Eye (tissue), 1 donor: ENCODE data around the gene RPS5.
A peak's percentile ranks its signal among the peaks of the same experiment; 100 is the strongest.
"Not testable (repeated sequence)": the region's sequence is repeated elsewhere in the genome, so short reads cannot be mapped to it uniquely, and the experiment has no call there.

Experiments used
- DNase-seq: peaks from one replicate; pipeline ENCODE4 v3.0.0-alpha.2; 2015

The RPS5 gene

DNA sequence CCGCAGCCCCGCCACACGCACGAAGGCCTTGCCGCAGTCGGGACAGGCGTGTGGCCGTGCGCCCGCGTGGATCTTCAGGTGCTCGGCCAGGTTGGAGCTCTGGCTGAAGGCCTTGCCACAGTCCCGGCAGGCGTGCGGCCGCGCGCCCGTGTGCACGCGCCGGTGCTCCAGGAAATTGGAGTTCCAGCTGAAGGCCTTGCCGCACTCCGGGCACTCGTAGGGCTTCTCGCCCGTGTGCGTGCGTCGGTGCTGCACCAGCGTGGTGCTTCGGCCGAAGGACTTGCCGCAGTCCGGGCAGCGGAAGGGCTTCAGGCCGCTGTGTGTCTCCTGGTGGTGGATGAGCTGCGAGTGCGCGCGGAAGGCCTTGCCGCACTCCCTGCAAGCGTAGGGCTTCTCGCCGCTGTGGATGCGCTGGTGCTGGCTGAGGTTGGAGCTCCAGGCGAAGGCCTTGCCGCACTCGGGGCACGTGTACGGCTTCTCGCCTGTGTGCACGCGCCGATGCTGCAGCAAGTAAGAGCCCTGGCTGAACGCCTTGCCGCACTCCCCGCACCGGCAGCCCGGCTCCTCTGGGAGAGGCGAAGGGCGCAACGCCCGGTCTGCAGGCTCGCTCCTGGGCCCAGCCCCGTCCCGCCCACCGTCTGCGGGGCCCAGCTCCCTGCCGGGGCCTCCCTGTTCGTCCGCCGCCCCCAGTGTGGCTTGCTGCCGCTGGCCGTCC is 30.1 kb upstream of the RPS5 start:
- DNase-seq: peak; percentile 52

- DNase-seq: no peak
Measured at GRCh38 chr19:58357481-58358145, 29.5 kb upstream of the RPS5 start.

DNA sequence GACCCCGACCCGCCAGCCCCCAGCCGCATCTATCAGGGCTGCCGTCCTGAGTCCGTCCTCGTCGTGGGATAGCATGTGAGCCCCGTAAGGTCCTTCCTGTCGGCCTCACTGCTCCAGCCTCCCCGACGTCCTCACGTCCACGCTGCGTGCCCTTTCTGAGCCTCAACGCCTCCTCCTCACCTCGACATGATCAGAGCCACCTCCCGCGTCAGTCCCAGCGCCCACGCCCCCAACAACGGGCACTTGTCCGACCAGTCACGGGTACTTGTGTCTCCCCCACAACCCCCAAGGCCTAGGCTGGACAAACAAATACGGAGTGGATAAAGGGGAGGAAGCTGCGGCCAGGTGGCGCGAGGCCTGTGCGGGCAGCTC is 25.2 kb upstream of the RPS5 start:
- no peak for DNase-seq

GRCh38 chr19:58362272-58362994 is 24.6 kb upstream of the RPS5 start, which contains the start of gene ZNF497:
ZNF497 (minus strand) TSS chr19:58362751; CDS start chr19:58357635, 5,116 bp downstream.
- peak; percentile 98 for DNase-seq

DNA sequence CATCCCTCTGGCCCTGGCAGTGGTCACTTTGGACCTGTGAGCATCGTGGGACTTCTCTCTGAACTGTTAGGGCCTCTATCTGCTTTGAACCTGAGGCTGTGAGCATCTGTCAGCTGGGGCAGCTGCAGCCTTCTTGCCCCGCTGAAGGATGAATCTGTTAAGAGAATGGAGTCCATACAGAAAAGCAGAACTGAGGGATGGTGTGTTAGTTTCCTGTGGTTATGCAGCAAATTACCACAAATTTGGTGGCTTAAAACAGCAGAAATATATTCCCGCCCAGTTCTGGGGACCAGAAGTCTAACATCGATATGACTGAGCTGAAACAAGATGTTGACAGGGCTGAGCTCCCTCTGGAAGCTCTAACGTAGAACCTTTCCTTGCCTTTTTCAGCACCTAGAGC is 22.9 kb upstream of the RPS5 start:
- DNase-seq: no peak

- no peak for DNase-seq
Measured at GRCh38 chr19:58366585-58367430, 20.3 kb upstream of the RPS5 start.

DNA sequence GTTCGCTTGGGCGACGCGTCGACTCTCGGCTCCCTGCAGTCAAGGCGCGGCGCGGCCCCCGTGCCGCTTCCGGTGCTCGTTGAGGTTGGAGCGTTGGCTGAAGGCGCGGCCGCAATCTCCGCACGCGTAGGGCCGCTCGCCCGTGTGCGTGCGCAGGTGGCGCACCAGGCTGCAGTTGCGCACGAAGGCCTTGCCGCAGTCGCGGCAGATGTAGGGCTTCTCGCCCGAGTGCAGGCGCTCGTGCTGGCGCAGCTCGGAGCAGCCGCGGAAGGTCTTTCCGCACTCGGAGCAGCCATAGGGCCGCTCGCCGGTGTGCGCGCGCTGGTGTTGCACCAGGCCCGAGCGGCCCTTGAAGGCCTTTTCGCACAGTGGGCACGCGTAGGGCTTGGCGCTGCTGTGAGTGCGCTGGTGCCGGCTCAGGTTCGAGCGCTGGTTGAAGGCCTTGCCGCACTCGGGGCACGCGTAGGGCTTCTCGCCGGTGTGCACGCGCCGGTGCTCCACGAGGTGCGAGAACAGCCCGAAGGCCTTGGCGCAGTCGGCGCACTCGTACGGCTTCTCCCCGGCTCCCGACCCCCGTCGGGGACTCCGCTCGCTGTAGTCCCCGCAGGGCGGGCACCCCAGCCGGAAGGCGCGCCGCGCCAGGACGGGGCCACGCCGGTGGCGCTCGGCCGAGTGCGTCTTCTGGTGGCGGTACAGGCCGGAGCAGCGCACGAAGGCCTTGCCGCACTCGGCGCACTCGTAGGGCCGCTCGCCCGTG is 19.2 kb upstream of the RPS5 start:
- DNase-seq: no peak

- no peak for DNase-seq
Measured at GRCh38 chr19:58368561-58369360, 18.3 kb upstream of the RPS5 start.

DNA sequence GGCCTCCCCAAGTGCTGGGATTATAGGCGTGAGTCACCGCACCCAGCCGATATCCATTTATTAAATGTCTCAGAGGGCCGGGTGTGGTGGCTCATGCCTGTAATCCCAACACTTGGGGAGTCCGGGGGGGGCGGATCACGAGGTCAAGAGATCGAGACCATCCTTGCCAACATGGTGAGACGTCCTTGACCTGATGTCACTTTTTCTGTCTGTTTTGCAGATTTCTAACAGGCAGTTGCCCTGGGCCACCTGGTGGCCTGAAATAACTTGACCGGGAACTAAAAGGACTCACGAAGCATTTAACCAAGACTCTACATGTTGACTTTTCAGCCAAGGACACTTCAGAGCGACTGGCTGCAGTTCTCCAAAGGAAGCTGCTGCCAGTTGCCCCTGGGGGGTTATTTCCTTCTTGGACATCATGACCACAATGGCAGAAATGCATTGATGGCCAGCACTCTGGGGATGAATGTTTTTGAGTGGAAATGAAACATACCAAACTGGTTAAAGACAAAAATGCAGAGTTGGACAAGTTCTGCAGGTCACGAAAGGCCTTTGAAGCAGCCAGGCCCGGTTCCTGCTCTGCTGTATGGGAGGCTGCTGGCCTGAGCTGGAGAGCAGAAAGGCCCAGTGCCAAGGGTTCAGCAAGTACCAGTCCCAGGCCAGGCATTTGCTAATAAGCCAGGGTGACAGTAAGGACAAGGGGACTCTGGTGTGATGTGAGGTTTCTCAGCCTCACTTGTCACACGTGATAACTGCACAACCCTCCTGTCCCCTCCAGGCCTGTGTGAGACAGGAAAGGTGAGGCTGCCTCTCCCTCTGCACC is 14.5 kb upstream of the RPS5 start:
- no peak for DNase-seq

- DNase-seq: no peak
Measured at GRCh38 chr19:58374200-58374599, 12.9 kb upstream of the RPS5 start.

DNA sequence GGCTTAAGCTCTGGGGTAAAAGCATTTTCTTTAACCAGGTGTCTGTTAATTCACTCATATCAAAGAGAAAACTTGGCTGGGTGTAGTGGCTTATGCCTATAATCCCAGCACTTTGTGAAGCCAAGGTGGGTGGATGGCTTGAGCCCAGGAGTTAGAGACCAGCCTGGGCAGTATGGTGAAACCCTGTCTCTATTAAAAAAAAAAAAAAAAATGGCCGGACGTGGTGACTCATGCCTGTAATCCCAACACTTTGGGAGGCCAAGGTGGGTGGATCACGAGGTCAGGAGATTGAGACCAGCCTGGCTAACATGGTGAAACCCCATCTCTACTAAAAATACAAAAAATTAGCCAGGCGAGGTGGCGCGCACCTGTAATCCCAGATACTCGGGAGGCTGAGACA is 10.3 kb upstream of the RPS5 start:
- DNase-seq: not testable (repeated sequence)

GRCh38 chr19:58379246-58379645 is 7.8 kb upstream of the RPS5 start:
- DNase-seq: no peak

DNA sequence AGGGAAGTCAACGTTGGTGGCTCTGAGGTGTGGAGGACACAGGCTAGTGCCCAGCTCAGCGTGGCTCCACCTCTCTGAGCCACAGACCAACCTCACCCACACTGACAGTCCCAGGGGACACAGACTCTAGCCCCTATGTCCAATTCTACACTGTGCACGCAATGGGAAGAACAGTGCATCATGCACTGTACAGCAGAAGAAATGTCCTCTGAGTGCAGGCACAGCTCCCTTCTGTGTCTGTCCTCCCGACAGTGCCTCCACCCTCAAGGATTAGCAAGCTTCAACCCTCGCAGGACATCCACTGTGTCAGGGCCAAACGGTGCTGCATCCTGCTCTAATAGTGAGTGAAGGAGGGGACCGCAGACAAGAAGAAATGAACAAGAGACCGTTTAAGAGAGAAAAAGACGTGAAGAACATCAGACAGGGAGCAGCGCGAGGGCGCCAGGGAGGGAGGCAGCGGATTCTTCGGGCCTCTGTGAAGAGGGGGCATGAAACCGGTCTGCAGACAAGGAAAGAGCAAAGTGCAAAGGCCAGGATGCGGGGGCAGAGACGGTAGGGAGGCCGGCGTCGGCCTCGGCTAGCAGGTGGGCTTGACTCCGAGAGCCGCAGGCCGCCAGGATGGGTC is 6.9 kb upstream of the RPS5 start:
- no peak for DNase-seq

- peak; percentile 100 for DNase-seq
Measured at GRCh38 chr19:58380662-58381459, 6.2 kb upstream of the RPS5 start, which contains the start of gene ZNF837. ZNF837 (minus strand) TSS chr19:58381030; CDS start chr19:58369332, 11,698 bp downstream.

DNA sequence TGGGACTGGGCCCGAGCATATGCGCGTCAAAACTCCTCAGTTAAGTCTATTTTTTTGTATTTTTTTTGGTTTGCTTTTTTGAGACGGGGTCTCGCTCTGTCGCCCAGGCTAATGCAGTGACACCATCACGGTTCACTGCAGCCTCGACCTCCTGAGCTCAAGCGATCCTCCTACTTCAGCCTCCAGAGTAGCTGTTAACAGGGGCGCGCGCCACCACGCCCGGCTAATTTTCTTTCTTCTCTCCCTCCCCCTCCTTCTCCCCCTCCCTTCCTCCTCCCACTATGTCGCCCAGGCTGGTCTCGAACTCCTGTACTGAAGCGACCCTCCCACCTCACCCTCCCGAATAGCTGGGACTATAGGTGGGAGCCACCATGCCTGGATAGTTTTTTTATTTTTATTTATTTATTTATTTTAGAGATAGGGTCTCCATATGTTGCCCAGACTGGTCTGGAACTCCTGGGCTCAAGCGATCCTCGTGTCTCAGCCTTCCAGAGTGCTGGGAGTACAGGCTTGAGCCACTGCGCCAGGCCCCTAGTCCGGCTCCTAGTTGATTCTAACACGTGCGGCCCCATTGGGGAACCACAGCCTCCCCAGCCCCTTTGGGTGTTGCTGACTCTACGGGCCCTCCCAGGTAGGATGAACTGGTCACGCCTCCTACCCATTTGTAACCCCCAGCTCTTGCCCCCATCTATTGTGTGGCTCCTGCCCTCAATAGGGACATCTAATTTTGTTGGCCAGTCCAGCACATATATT is 5.4 kb upstream of the RPS5 start:
- DNase-seq: no peak

DNA sequence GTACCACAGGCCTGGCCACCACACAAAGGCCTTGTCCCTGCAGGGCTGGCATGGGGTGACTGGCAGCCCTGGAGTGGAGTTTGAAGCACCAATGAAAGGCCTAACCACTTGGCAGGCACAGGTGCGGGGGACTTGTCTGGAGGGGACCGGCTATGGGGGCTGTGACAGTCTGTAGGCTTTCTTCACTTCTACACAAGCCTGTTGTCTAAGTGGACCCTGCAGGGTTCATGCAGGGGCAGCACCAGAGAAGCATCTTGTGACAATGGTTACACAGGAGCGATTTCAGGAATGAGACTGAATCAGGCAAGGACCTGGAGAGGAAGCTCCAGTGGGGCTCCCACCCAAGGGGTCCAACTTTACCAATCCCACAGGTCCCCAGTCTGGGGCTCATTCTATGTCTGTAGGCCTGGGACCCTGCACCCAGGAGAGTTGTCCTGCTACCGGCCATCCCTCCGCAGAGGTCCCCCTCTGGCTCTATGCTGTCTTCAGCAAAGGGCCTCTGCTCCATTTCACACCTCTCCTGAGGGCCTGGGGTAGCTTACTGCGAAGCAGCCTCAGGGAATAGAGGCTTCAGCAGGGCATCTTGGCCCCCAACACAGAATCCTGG is 4.0 kb upstream of the RPS5 start:
- no peak for DNase-seq

DNA sequence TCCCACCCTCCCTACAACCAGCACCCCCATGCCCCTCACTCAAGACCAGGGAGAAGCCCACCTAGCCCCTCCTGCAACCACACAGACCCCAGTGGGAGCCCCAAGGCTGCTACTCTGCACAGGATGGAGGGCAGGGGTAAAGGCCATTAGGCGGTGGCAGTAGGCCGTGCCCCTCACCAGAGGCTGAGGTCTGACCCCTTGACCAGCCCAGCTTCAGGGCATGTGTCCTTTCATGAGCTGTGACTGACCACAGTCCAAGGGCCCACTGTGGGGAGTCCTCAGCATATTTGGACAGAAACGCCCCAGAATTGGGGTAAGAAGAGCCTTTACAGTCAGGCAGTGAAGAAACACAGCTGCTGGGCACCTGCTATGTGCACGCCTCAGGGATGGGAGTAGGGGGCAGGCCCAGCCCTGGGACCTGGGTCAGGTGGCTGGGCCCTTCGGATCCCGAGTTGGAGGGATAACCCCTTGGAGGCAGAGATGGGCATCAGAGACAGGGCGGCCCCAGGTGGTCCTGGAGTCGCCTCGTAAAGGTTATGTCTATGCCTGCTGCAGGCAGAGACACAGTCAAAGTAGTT is 1.7 kb upstream of the RPS5 start:
- DNase-seq: no peak
